Gastrocnemius medialis (tissue), 4 donors: ENCODE results near the gene IKZF4. TPM values are rescaled to one million over a fixed set of nuclear protein-coding genes. Genes with fewer than 3 reads are reported as not detected.
A peak's percentile ranks its signal among the peaks of the same experiment; 100 is the strongest.

Source experiments
- ATAC-seq, 2 donors: fragments of 150-250 bp; one replicate each; pipeline ENCODE4 v1.9.1; 2016
- DNase-seq, 2 donors: peaks; one replicate each; pipeline ENCODE4 v3.0.0-alpha.2; 2019
- H3K27ac ChIP-seq, 4 donors: fragments of 200-600 bp; sonication (generic); 1 replicate in 1 of 4; 2 replicates in 3 of 4; pipeline ENCODE4 v1.5.1; 2016 to 2018; ENCODE audit warnings: mild to moderate bottlenecking in 2 of 4, moderate library complexity in 1 of 4
- H3K27me3 ChIP-seq, 3 donors: fragments of 200-600 bp; sonication (generic) in 2 of 3; 1 replicate in 1 of 3; 2 replicates in 2 of 3; pipeline versions ENCODE4 v1.5.1 to v1.6.0; 2016 to 2019; ENCODE audit warnings: mild to moderate bottlenecking in 1 of 3, moderate library complexity in 1 of 3
- H3K36me3 ChIP-seq, 2 donors: fragments of 200-600 bp; sonication (generic) in 1 of 2; one replicate each; pipeline ENCODE4 v1.5.1; 2017 to 2018
- H3K4me1 ChIP-seq, 2 donors: fragments of 200-600 bp; sonication (generic) in 1 of 2; one replicate each; pipeline ENCODE4 v1.5.1; 2016 to 2017; ENCODE audit warnings: mild to moderate bottlenecking in 2 of 2
- H3K4me3 ChIP-seq, 4 donors: fragments of 200-600 bp; sonication (generic) in 3 of 4; 1 replicate in 1 of 4; 2 replicates in 3 of 4; pipeline ENCODE4 v1.5.1; 2016 to 2019; ENCODE audit warnings: mild to moderate bottlenecking in 2 of 4
- H3K9me3 ChIP-seq, 3 donors: fragments of 200-600 bp; sonication (generic) in 2 of 3; 1 replicate in 1 of 3; 2 replicates in 2 of 3; pipeline ENCODE4 v1.5.1; 2016 to 2019
- CTCF ChIP-seq, 5 experiments: fragments of 450-650 bp in 3 of 5; fragments of 200-600 bp in 2 of 5; sonication (generic) in 2 of 5; IDR thresholded peaks in 4 of 5; conservative IDR thresholded peaks in 1 of 5; 1 replicate in 4 of 5; 2 replicates in 1 of 5; pipeline ENCODE4 v1.5.1; 2016 to 2019; ENCODE audit warnings: antibody characterized with exemption in 5 of 5, mild to moderate bottlenecking in 3 of 5, moderate library complexity in 3 of 5
- POLR2A ChIP-seq, 2 donors: fragments of 450-650 bp; IDR thresholded peaks; one replicate each; pipeline ENCODE4 v1.6.1; 2017; ENCODE audit warnings: antibody characterized with exemption in 2 of 2, mild to moderate bottlenecking in 2 of 2, moderate library complexity in 2 of 2
- in situ Hi-C, 4 donors: fragments of 200-750 bp; cut with MboI; loops; one replicate each; pipeline versions ENCODE4 v1.15.0 to v1.8.0; 2017; ENCODE audit warnings: low sequenced_read_pairs in 4 of 4
- intact Hi-C: fragments of 100-400 bp; cut with DNase I; formaldehyde crosslinking; loops from one replicate; pipeline ENCODE4 v1.15.1; 2023; ENCODE audit warnings: low total_unique reads
- total RNA-seq, 4 donors: library from RNA; depleted of rRNA; stranded (reverse); fragments of >200 nt; gene quantifications; one replicate each; pipeline versions ENCODE4 v1.1.0 to v1.2.3, GENCODE V29; 2016

The IKZF4 gene
- total RNA-seq, 4 donors from 2014 or later: 4.0 to 6.3 (median 5.6) TPM

GRCh38 chr12:56079723-56080555 is 59.1 kb downstream of the IKZF4 start, which contains the start of gene ERBB3:
Gene ERBB3 (plus strand): TSS chr12:56080165. CDS start chr12:56080301, 136 bp downstream.
- Histone ChIP-seq H3K36me3 (no peaks in the 10 kb centered on the region), H3K27me3 (peaks cover 10 to 24% (median 12%) of the 10 kb centered on the region in 3 donors), H3K9me3 (no peaks in the 10 kb centered on the region), H3K4me1 (peaks cover 3 to 19% of the 10 kb centered on the region in 2 donors), H3K27ac (peak within 1 kb of the TSS; percentile 21 to 59 (median 39)), H3K4me3 (peak within 1 kb of the TSS; percentile 54 to 62 (median 58))
- in situ Hi-C loops (no loop called here), intact Hi-C loops (loop anchor here (2.0 kb wide), 1 partner anchor 25 kb away; the partner anchor contains the start of gene PA2G4)
- peak; percentile 74 to 76 for ATAC-seq
- DNase-seq: peak; percentile 14 to 65
- TF ChIP-seq POLR2A (IDR thresholded peaks at IDR 0.05) (peak in 1 of 2 donors; percentile 18), CTCF (IDR thresholded peaks at IDR 0.05 in 4 of 5, conservative IDR thresholded peaks at IDR 0.05 in 1 of 5) (no peak)

- Histone ChIP-seq H3K36me3 (no peaks in the 10 kb centered on the region), H3K27me3 (peaks cover 10 to 24% (median 12%) of the 10 kb centered on the region in 3 donors), H3K27ac (no peak overlapping the region), H3K9me3 (no peaks in the 10 kb centered on the region), H3K4me3 (peak overlapping the region in 3 of 4 donors; percentile 54 to 59 (median 57)), H3K4me1 (peaks cover 3 to 19% of the 10 kb centered on the region in 2 donors)
- TF ChIP-seq CTCF (IDR thresholded peaks at IDR 0.05 in 4 of 5, conservative IDR thresholded peaks at IDR 0.05 in 1 of 5) (no peak), POLR2A (IDR thresholded peaks at IDR 0.05) (no peak)
- DNase-seq (no peak), ATAC-seq (no peak)
- intact Hi-C loops: no loop called here
- in situ Hi-C loops: no loop called here
Observed at GRCh38 chr12:56080556-56081138, 59.8 kb downstream of the IKZF4 start.

DNA sequence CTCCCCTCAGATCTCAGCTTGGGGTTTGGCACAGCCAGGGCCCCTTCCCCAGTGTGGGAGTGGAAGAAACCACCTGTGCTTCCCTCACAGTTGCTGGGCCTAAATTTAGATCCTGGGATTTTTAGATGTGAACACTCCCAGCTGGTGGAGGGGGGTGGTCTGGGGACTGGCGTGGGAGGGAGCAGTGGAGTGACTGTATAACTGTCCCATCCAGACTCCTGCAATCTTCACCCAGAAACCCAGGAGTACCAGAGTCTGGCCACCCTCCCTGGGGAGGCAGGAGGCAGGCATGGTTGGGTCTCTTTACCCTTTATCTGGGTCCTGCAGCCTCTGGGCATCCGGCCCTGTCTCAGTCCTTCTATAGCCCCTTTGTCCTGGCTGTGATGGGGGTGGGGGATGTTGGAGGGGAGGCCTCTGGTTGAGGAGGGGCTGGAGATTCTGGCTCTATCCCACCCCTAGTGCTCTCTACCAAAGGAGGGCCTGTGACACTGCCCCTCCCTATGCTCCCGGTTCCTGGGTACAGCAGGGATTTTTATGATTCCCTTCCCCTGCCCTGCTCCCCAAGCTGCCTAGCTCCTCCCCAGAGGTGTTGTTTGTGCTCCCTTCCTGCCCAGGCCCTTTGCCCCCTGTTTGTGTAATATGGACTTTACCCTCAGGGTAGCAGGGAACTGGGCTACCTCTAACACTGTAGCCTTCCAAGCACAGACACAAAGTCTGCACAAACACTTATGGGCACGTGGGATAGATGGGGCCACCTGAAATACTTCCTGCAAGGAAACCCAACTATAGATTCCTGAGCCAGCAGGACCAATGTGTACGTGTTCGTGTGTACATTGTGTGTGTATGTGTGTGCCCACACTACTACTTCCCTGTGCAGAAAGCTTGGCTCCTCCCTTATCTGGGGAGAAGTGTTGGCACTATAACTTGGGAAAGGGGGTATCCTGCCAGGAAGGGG is 60.8 kb downstream of the IKZF4 start:
- no peak for DNase-seq
- peaks cover 10 to 24% (median 12%) of the 10 kb centered on the region in 3 donors for H3K27me3 ChIP-seq
- in situ Hi-C loops (no loop called here), intact Hi-C loops (no loop called here)
- peaks cover 3 to 19% of the 10 kb centered on the region in 2 donors for H3K4me1 ChIP-seq
- TF ChIP-seq POLR2A (IDR thresholded peaks at IDR 0.05) (no peak), CTCF (IDR thresholded peaks at IDR 0.05 in 4 of 5, conservative IDR thresholded peaks at IDR 0.05 in 1 of 5) (no peak)
- no peak overlapping the region for H3K27ac ChIP-seq
- H3K9me3 ChIP-seq: no peaks in the 10 kb centered on the region
- H3K4me3 ChIP-seq: no peak overlapping the region
- H3K36me3 ChIP-seq: no peaks in the 10 kb centered on the region
- no peak for ATAC-seq

- ATAC-seq (no peak), DNase-seq (no peak)
- no peaks in the 10 kb centered on the region for H3K36me3 ChIP-seq
- no peak overlapping the region for H3K4me3 ChIP-seq
- in situ Hi-C loops: no loop called here
- peaks cover 10 to 24% (median 12%) of the 10 kb centered on the region in 3 donors for H3K27me3 ChIP-seq
- no peaks in the 10 kb centered on the region for H3K9me3 ChIP-seq
- intact Hi-C loops: no loop called here
- peaks cover 3 to 19% of the 10 kb centered on the region in 2 donors for H3K4me1 ChIP-seq
- TF ChIP-seq POLR2A (IDR thresholded peaks at IDR 0.05) (no peak), CTCF (IDR thresholded peaks at IDR 0.05 in 4 of 5, conservative IDR thresholded peaks at IDR 0.05 in 1 of 5) (no peak)
- no peak overlapping the region for H3K27ac ChIP-seq
Observed at GRCh38 chr12:56082382-56082781, 61.5 kb downstream of the IKZF4 start.
